GM18498 (cell line): Measurements from ENCODE around the gene HACD3.
"Not testable (repeated sequence)": the region's sequence is repeated elsewhere in the genome, so short reads cannot be mapped to it uniquely, and the experiment has no call there.

Experiments used
- ATAC-seq: cut with Tn5 transposase; IDR thresholded peaks from one replicate; pipeline ENCODE4 v1.9.1; 2021; ENCODE audit warnings: mild to moderate bottlenecking, moderate library complexity; ENCODE audit not compliant: unreplicated experiment

HACD3 gene

DNA sequence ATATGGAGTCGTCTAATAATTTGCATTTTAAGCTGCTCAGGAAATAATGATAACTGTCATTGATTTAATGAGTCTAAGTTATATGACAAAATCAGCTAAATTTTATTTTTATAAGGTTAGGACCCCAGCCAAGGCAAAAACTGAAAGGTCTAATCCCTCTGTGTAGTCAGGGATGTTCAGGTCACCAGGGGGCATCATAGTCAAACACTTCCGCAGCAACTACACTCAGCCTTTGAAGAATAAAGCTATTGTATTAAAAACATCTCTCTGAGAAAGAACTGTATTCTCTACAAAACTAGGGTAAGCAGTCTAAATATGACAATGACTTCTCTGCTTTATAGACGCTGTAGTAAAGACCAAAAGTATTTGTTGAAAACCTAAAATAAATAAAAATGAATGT is 65.7 kb downstream of the HACD3 start:
- ATAC-seq, result no peak

- no peak for ATAC-seq
Measured at GRCh38 chr15:65598468-65598867, 68.2 kb downstream of the HACD3 start.

DNA sequence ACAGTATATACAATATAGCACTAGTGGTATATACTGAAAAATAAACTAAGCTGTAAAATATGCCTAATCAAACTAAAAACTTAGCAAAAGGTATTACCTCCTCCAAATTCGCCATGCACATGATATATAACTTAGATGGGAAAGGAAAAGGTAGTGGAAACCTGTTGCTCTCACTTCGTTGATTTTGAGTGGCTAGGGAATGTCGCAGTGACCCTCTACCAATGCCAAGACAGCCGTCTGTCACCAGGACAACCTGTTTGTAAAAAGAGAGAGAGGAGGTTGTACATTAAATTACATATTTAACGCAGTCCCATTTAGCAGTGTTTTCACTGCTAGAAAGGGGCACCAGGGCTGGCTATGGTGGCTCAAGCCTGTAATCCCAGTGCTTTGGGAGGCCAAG is 69.4 kb downstream of the HACD3 start:
- no peak for ATAC-seq

DNA sequence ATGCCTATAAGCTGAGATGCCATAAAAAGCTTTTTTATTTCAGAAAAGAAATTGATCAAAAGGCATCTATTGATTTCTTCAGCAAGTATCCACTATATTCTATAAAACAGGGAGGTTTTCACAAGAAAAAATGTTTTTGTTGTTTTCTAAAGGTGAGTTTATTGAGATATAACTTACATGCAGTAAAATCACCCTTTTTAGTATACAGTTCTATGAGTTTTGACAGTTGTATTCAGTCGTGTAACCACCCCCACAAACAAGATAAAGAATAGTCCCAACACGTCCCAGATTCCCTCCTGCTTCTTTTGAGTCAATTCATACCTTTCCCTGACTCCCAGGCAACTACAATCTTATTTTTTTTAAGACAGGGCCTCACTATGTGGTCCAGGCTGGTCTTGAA is 72.9 kb downstream of the HACD3 start:
- no peak for ATAC-seq

DNA sequence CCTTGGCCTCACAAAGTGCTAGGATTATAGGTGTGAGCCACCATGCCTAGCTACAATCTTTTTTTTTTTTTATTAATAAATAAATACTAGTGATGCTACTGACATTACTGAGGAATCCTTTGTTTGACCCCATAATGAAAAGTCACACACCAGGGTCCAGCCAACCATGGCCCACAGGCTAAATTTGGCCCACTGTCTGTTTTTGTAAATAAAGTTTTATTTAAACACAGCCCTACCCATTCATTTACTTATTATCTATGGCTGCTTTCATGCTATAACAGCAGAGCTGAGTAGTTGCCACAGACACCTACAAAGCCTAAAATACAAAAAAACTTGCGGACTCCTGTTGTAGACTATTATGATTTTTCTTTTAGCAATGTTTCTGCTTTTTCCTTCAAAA is 73.3 kb downstream of the HACD3 start:
- no peak for ATAC-seq

GRCh38 chr15:65610871-65611718 is 80.8 kb downstream of the HACD3 start, which contains the start of gene INTS14:
INTS14 (minus strand) TSS chr15:65611131; CDS start chr15:65607380, 3,751 bp downstream.
- peak; percentile 96 for ATAC-seq

DNA sequence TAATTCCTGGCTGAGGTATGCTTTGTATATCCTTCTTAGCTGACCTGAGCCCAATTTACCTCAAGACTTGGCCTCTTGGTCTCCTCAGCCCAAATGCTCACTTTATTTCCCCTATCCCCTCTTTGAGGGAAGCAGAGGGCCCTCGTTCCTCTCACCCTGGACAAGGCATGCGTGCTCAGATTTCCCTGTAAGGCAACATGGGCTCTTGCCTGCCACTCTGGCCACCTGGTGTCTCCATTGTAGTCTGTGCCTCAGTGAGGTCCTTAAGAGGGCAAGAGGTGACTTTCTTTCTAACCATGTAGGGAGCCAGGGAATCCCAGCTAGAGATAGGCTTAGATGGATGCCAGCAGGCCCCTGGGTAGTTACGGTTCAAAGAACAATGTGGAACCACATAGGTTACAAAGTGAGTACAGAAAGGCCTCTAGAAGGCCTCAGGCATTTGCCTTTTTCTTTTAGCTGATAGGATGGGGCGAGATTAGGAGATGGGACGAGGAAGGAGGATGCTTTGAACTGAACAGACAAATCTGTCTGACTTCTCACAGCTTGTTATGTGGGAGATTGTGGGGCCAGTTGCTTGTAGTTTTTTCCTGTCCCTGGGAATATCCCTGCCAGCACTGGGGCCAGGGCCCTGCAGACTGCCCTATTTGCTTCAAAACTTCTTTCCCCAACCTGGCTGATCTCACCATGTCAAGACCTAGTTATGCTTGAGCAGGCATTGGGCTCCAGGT is 81.8 kb downstream of the HACD3 start:
- ATAC-seq, result no peak

- ATAC-seq, result no peak
Measured at GRCh38 chr15:65612616-65612946, 82.3 kb downstream of the HACD3 start.

DNA sequence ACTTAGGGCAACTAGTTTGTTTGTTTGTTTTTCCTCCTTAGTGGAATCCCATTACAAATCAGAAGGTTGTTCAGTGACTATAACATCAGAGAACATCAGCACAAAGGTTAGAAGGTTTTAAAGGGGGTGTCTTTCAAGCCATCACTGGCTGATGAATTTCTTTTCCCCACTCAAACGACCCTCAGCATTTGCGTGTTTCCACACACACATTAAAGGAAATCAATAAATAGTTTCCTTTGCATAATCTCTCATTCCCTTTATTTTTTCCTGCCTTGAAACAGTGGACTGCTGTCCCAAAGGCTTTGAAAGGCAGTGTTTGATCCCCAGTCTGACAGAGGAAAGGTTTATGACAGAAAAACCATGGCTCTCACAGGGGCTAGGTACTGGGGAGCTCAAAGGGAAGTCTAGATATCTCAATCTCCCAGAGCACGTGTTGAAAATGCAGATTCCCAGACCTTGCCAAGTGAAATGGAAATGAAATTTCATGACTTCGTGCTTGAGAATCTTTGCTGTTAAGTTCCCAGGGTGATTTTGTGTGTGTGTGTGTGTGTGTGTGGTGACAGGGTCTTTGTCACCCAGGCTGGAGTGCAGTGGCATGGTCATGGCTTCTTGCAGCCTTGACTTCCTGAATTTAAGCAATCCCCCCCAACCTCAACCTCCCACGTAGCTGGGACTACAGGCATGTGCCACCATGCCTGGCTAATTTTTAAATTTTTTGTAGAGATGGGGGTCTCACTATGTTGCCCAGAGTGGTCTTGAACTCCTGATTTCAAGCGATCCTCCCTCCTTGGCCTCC is 82.9 kb downstream of the HACD3 start:
- ATAC-seq, result no peak

GRCh38 chr15:65615887-65616286 is 85.6 kb downstream of the HACD3 start:
- not testable (repeated sequence) for ATAC-seq

- no peak for ATAC-seq
Measured at GRCh38 chr15:65618560-65619109, 88.4 kb downstream of the HACD3 start.

GRCh38 chr15:65619626-65620290 is 89.5 kb downstream of the HACD3 start:
- ATAC-seq, result no peak

DNA sequence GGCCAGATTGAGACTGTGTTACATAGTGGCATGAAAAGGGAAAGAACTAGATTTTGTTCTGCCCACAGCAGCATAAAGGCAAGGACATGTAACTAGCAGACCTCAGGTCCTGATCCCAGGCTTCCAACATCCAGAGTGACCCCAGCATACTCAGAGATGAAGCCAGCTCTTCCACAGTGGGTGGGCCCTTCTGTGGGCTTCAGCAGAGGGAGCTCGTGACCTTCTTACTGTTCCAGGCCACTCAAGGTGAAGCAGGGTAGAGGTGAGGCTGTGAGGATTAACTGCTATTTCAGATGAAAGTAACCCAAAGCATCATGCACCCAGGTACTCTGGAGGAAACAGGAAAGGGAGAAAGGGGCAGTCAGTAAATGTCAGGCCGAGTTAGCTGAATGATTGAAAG is 90.6 kb downstream of the HACD3 start:
- ATAC-seq, result no peak

- no peak for ATAC-seq
Measured at GRCh38 chr15:65621638-65622037, 91.4 kb downstream of the HACD3 start, which contains the start of gene SLC24A1. SLC24A1 (plus strand) TSS chr15:65621938; CDS start chr15:65624081, 2,143 bp downstream.

DNA sequence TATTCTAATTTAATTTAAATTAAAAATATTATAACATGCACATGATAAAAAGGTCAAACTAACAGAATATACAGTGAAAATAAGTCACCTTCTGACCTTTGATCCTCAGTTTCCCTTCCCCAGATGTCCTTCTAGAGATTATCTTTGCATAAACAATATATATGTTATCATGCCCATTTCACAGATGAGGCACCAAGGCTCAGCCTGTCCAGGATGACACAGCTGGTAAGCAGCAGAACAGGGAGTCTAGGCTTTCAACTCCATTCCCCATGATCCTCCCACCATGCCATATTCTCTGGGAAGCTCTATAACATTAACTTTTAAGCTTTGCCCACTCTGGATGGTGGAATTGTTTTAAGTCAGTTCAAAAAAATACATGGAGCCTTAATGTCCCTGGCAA is 92.8 kb downstream of the HACD3 start:
- ATAC-seq, result no peak

- ATAC-seq, result no peak
Measured at GRCh38 chr15:65626856-65627255, 96.6 kb downstream of the HACD3 start.
